ENCODE data around the gene GFY. TPM values are rescaled to one million over a fixed set of nuclear protein-coding genes. Genes with fewer than 3 reads are reported as not detected.
"Not testable (repeated sequence)": the region's sequence is repeated elsewhere in the genome, so short reads cannot be mapped to it uniquely, and the experiment has no call there.

The GFY gene
- total RNA-seq, 6 experiments from 2014 or later: not detected

- peaks cover 20% of the 10 kb centered on the region for H3K4me1 Mint-ChIP-seq (ENCODE audit: low read depth)
- H3K36me3 Mint-ChIP-seq (ENCODE audit: low read depth): peaks cover 4% of the 10 kb centered on the region; the same call in 1 of the 2 replicates
- DNase-seq: no peak
- no peak for TF ChIP-seq CTCF (IDR thresholded peaks at IDR 0.05)
- H3K4me3 Mint-ChIP-seq: no peak overlapping the region; the same call in 1 of the 2 replicates
- H3K9me3 Mint-ChIP-seq: no peaks in the 10 kb centered on the region
- peak overlapping the region; percentile 53 for H3K27ac Mint-ChIP-seq
- no peaks in the 10 kb centered on the region; the same call in 1 of the 2 replicates for H3K27me3 Mint-ChIP-seq (ENCODE audit: insufficient read depth)
Measured at GRCh38 chr19:49455773-49456172, 30.6 kb downstream of the GFY start.

- Mint-ChIP-seq H3K4me3 (no peak overlapping the region), H3K27ac (peak overlapping the region; percentile 53), H3K36me3 (ENCODE audit: low read depth) (peaks cover 3% of the 10 kb centered on the region; the same call in 1 of the 2 replicates), H3K27me3 (ENCODE audit: insufficient read depth) (no peaks in the 10 kb centered on the region; the same call in 1 of the 2 replicates), H3K4me1 (ENCODE audit: low read depth) (peaks cover 17% of the 10 kb centered on the region), H3K9me3 (no peaks in the 10 kb centered on the region)
- DNase-seq: no peak
- TF ChIP-seq CTCF (IDR thresholded peaks at IDR 0.05): no peak
Measured at GRCh38 chr19:49456326-49456725, 31.1 kb downstream of the GFY start.

- no peaks in the 10 kb centered on the region for H3K27me3 Mint-ChIP-seq (ENCODE audit: insufficient read depth)
Measured at GRCh38 chr19:49458567-49458903, 33.3 kb downstream of the GFY start.

GRCh38 chr19:49459388-49459787, 34.2 kb downstream of the GFY start:
- H3K4me1 Mint-ChIP-seq (ENCODE audit: low read depth): peaks cover 8% of the 10 kb centered on the region
- H3K27ac Mint-ChIP-seq: no peak overlapping the region
- no peaks in the 10 kb centered on the region for H3K36me3 Mint-ChIP-seq (ENCODE audit: low read depth)
- no peak for DNase-seq
- H3K4me3 Mint-ChIP-seq: no peak overlapping the region
- no peak for TF ChIP-seq CTCF (IDR thresholded peaks at IDR 0.05)
- no peaks in the 10 kb centered on the region for H3K27me3 Mint-ChIP-seq (ENCODE audit: insufficient read depth)
- H3K9me3 Mint-ChIP-seq: no peaks in the 10 kb centered on the region

More at GRCh38 chr19:49458567-49458903, 33.3 kb downstream of the GFY start:
- TF ChIP-seq CTCF (IDR thresholded peaks at IDR 0.05): no peak
- Mint-ChIP-seq H3K27ac (no peak overlapping the region), H3K9me3 (no peaks in the 10 kb centered on the region), H3K36me3 (ENCODE audit: low read depth) (no peaks in the 10 kb centered on the region), H3K4me3 (no peak overlapping the region), H3K4me1 (ENCODE audit: low read depth) (peaks cover 8% of the 10 kb centered on the region)
- DNase-seq: no peak

GRCh38 chr19:49461130-49461529, 35.9 kb downstream of the GFY start:
- not testable (repeated sequence) for H3K4me3 Mint-ChIP-seq; DNase-seq; H3K4me1 Mint-ChIP-seq (ENCODE audit: low read depth); H3K27ac Mint-ChIP-seq; H3K36me3 Mint-ChIP-seq (ENCODE audit: low read depth); H3K9me3 Mint-ChIP-seq; H3K27me3 Mint-ChIP-seq (ENCODE audit: insufficient read depth)

GRCh38 chr19:49461656-49462055, 36.5 kb downstream of the GFY start:
- Mint-ChIP-seq H3K4me1 (ENCODE audit: low read depth) (no peaks in the 10 kb centered on the region), H3K27ac (no peak overlapping the region), H3K27me3 (ENCODE audit: insufficient read depth) (no peaks in the 10 kb centered on the region), H3K36me3 (ENCODE audit: low read depth) (no peaks in the 10 kb centered on the region), H3K9me3 (no peaks in the 10 kb centered on the region), H3K4me3 (no peak overlapping the region)
- no peak for DNase-seq
- no peak for TF ChIP-seq CTCF (IDR thresholded peaks at IDR 0.05)

Data from HFFc6 (cell line).